A673 (cell line): Measurements from ENCODE around the gene ELMO3. TPM values are rescaled to one million over a fixed set of nuclear protein-coding genes. Genes with fewer than 3 reads are reported as not detected.

Experiments used
- Bru-seq: library from RNA; stranded (reverse); fragments of 400-500 nt; gene quantifications from one replicate; lab custom pipeline; 2021; lab: Mats Ljungman, UMichigan
- BruChase-seq, 2 experiments: library from RNA; stranded (reverse); fragments of 400-500 nt; gene quantifications; one replicate each; lab custom pipeline; 2021; lab: Mats Ljungman, UMichigan
- BruUV-seq: library from RNA; stranded (reverse); fragments of 400-500 nt; replicated peaks from 2 replicates; lab custom pipeline; 2021; lab: Mats Ljungman, UMichigan
- CTCF ChIA-PET: fragments of 300-600 bp; sonication (Branson Sonifier 250); formaldehyde crosslinking; loops from one replicate; lab custom pipeline; 2022; ENCODE audit warnings: antibody characterized with exemption; lab: Charles Lee
- POLR2A ChIA-PET: fragments of 300-600 bp; sonication (Branson Sonifier 250); formaldehyde crosslinking; loops from one replicate; lab custom pipeline; 2022; ENCODE audit warnings: antibody characterized with exemption; ENCODE audit not compliant: low non-redundant PET; lab: Charles Lee
- DNase-seq: peaks from one replicate; pipeline ENCODE4 v3.0.0-alpha.2; 2015; ENCODE audit warnings: low spot score
- H3K27ac ChIP-seq: fragments of 200-600 bp; sonication (generic); 2 replicates; pipeline ENCODE4 v1.5.1; 2016; ENCODE audit warnings: mixed run types, low read depth, mild to moderate bottlenecking, mixed read lengths, antibody characterized with exemption, low read length; ENCODE audit not compliant: poor library complexity, severe bottlenecking
- H3K27me3 ChIP-seq: fragments of 200-600 bp; sonication (generic); replicated peaks from 2 replicates; pipeline ENCODE4 v1.6.1; 2017; ENCODE audit warnings: mixed run types, low read depth, mild to moderate bottlenecking, mixed read lengths, antibody characterized with exemption, low read length; ENCODE audit not compliant: insufficient read depth, poor library complexity
- H3K36me3 ChIP-seq: fragments of 200-600 bp; sonication (generic); 2 replicates; pipeline ENCODE4 v1.6.1; 2016; ENCODE audit warnings: mixed run types, mild to moderate bottlenecking, mixed read lengths, antibody characterized with exemption, low read length; ENCODE audit not compliant: insufficient read depth, poor library complexity, severe bottlenecking
- H3K4me1 ChIP-seq: fragments of 200-600 bp; sonication (generic); 2 replicates; pipeline ENCODE4 v1.6.1; 2017; ENCODE audit warnings: mixed run types, mild to moderate bottlenecking, mixed read lengths, antibody characterized with exemption, low read length; ENCODE audit not compliant: insufficient read depth, poor library complexity, severe bottlenecking
- H3K4me3 ChIP-seq: fragments of 200-600 bp; sonication (generic); 2 replicates; pipeline ENCODE4 v1.5.1; 2016; ENCODE audit warnings: low read depth, mixed run types, mild to moderate bottlenecking, mixed read lengths, low read length; ENCODE audit not compliant: poor library complexity, severe bottlenecking
- H3K9me3 ChIP-seq: fragments of 200-600 bp; sonication (generic); 2 replicates; pipeline ENCODE4 v1.6.1; 2016; ENCODE audit warnings: mixed run types, low read depth, mild to moderate bottlenecking, mixed read lengths, antibody characterized with exemption, low read length; ENCODE audit not compliant: poor library complexity, severe bottlenecking
- EZH2 ChIP-seq: fragments of 200-600 bp; sonication (generic); IDR thresholded peaks from 2 replicates; pipeline ENCODE4 v1.6.1; 2017; ENCODE audit warnings: borderline replicate concordance, low read depth, mild to moderate bottlenecking, mixed read lengths, antibody characterized with exemption, low read length; ENCODE audit not compliant: poor library complexity, severe bottlenecking
- intact Hi-C: fragments of 100-400 bp; cut with micrococcal nuclease; formaldehyde crosslinking; loops from one replicate; pipeline ENCODE4 v1.10.0; 2022; ENCODE audit not compliant: unreplicated experiment
- long read RNA-seq: library from polyadenylated mRNA; stranded (forward); transcript quantifications from one replicate; pipeline ENCODE4 v2.0.0, GENCODE V29; 2022
- total RNA-seq: library from RNA; stranded (reverse); gene quantifications from 2 replicates; pipeline ENCODE4 v1.2.3, GENCODE V29; 2021
- TF ChIP-seq, protein P1 (sequence below): fragments of 300-800, 200-600 bp; sonication (generic); conservative IDR thresholded peaks from 2 replicates; pipeline ENCODE4 v1.5.1; 2017; ENCODE audit warnings: low read depth, mild to moderate bottlenecking, antibody characterized with exemption, low read length, moderate library complexity, mixed read lengths

ELMO3 gene, protein sequence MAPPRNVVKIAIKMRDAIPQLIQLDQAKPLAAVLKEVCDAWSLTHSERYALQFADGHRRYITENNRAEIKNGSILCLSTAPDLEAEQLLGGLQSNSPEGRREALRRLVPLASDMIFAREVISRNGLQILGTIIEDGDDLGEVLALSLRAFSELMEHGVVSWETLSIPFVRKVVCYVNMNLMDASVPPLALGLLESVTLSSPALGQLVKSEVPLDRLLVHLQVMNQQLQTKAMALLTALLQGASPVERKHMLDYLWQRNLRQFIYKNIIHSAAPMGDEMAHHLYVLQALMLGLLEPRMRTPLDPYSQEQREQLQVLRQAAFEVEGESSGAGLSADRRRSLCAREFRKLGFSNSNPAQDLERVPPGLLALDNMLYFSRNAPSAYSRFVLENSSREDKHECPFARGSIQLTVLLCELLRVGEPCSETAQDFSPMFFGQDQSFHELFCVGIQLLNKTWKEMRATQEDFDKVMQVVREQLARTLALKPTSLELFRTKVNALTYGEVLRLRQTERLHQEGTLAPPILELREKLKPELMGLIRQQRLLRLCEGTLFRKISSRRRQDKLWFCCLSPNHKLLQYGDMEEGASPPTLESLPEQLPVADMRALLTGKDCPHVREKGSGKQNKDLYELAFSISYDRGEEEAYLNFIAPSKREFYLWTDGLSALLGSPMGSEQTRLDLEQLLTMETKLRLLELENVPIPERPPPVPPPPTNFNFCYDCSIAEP
- total RNA-seq (3.3 and 4.7 TPM in 2 replicates), Bru-seq, nascent RNA (percentile 48 among the genes with signal in this experiment), BruChase-seq, experiment 1, labeled RNA remaining after a 2-hour chase (percentile 50 among the genes with signal in this experiment), BruChase-seq, experiment 2, labeled RNA remaining after a 6-hour chase (percentile 53 among the genes with signal in this experiment)
- long read RNA-seq, partial matches to known transcripts, result 1 of 2 reads
- long read RNA-seq, other reads (novel, unspliced or antisense), result 1 of 2 reads

DNA sequence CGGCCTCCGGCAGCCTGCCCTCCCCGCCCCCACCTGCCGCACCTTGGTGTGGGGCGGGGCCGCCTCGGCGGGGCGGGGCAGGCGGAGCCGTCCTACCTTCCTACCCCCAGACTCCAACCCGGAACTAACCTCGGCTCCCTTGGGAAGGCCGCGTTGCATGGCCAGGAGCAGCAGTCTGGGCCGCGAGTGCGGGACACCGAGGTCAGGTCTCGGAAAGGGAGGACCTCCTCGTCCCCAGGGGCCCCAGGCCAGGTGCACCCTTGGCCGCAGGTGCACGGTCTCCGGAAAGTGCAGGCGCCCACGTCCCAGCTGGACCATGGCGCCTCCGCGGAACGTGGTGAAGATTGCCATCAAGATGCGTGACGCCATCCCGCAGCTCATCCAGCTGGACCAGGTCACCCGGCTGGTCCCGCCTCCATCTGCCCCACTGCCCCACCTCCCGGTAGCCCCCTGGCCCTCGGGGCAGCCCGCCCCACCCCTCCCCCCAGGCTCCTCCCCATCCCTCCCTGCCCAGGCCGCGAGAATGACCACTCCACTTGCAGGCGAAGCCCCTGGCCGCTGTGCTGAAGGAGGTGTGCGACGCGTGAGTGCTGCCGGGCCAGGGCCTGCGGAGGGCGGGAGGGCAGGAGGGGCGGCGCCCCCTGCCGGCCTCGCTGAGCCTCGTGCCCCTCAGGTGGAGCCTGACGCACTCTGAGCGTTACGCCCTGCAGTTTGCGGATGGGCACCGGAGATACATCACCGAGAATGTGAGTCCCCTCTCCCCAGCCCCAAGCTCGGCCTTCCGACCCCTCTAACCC lies at the start of gene ELMO3:
TSS of gene ELMO3 (plus strand) at position 121 of the 797 bp plus-strand sequence. CDS start at position 317, 196 bp downstream.
- Histone ChIP-seq H3K9me3 (no peaks in the 10 kb centered on the region), H3K27me3 (no peaks in the 10 kb centered on the region), H3K4me1 (no peaks in the 10 kb centered on the region), H3K27ac (no peak within 1 kb of the TSS), H3K4me3 (no peak within 1 kb of the TSS), H3K36me3 (peaks cover 61% of the 10 kb centered on the region)
- ChIA-PET CTCF (no interaction called here), POLR2A (interaction anchor here (0.6 kb wide), 1 partner anchor 172 kb away, joined by 3 read pairs; no protein-coding TSS in a partner anchor)
- intact Hi-C loops, result no loop called here
- TF ChIP-seq, protein P1, sequence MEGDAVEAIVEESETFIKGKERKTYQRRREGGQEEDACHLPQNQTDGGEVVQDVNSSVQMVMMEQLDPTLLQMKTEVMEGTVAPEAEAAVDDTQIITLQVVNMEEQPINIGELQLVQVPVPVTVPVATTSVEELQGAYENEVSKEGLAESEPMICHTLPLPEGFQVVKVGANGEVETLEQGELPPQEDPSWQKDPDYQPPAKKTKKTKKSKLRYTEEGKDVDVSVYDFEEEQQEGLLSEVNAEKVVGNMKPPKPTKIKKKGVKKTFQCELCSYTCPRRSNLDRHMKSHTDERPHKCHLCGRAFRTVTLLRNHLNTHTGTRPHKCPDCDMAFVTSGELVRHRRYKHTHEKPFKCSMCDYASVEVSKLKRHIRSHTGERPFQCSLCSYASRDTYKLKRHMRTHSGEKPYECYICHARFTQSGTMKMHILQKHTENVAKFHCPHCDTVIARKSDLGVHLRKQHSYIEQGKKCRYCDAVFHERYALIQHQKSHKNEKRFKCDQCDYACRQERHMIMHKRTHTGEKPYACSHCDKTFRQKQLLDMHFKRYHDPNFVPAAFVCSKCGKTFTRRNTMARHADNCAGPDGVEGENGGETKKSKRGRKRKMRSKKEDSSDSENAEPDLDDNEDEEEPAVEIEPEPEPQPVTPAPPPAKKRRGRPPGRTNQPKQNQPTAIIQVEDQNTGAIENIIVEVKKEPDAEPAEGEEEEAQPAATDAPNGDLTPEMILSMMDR, result no peak; the same call in 1 of the 2 replicates
- TF ChIP-seq EZH2, result no peak
- no peak for DNase-seq
- BruUV-seq, result no TSS peak

DNA sequence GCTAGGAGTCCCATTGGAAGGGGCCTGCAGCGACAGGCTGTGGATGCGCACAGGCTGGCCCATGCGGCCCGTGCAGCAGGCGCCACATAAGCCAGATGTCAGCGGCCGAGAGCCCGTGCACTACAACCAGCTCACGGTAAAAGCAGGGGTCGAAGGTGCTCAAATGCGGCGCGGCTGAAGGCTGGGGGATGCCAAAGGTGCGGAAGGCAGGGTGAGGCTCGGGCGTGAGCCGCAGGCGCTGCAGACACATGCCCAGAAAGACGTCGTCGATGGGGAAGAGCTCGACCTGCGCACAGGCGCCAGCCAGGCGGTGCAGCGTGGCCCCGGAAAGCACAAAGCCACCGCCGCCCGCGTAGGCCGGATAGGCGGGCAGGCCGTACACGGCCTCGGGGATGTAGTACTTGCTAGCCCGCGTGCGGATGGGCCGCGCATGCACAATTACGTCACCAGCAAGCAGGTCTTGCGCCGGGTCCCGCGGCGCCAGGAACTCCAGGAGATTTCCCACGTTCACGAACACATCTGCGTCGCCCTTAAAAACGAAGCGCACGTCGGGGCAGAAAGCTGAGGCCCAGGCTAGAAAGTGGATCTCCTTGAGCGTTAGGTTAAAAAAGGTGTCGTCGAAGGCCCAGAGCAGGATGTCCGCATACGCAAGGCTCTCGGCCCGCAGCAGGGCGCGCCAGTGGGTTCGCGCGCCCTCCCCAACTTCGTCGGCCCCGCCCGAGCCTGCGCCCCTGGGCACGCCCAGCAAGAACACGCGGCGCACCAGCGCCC lies 49.5 kb upstream of the ELMO3 start:
- POLR2A ChIA-PET, result no interaction called here
- Histone ChIP-seq H3K4me3 (no peak overlapping the region), H3K36me3 (peaks cover 42% of the 10 kb centered on the region), H3K9me3 (no peaks in the 10 kb centered on the region), H3K27ac (no peak overlapping the region), H3K27me3 (no peaks in the 10 kb centered on the region), H3K4me1 (peaks cover 9% of the 10 kb centered on the region)
- CTCF ChIA-PET, result no interaction called here
- no TSS peak for BruUV-seq
- no peak for TF ChIP-seq EZH2
- TF ChIP-seq, protein P1, result no peak
- no peak for DNase-seq
- intact Hi-C loops, result loop anchor here (2.0 to 10.0 kb wide), 3 partner anchors 135 to 255 kb away; no protein-coding TSS in a partner anchor
